Measurements from ENCODE around the gene PTRHD1. TPM values are rescaled to one million over a fixed set of nuclear protein-coding genes. Genes with fewer than 3 reads are reported as not detected.

The PTRHD1 gene
- polyA plus RNA-seq, 1 donor: 38.6 TPM

DNA sequence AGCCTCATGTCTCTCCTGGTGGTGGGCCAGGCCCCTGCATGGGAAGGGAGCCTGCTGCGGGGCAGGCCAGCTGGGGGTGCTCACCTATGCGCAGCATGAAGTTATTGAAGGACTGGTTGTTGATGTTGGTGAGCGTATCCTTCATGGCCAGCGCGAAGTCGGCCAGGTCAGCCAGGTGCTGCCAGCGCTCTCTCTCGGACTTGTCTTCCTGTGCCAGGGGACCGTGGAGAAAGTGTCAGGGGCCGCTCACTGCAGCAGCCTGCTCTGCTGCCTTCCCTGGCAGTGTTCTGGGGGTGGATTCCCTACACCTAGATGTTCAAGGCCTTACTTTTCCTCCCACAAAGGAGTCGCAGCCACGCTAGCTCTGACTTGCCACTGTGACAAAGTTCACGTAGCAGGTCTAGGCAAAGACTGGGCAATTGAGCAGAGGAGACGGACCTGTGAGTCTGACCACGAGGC, 28.3 kb upstream of the PTRHD1 start:
- H3K9me3 ChIP-seq (ENCODE audit: control insufficient read depth, low read depth, low read length): no peaks in the 10 kb centered on the region
- H3K36me3 ChIP-seq (ENCODE audit: control insufficient read depth, insufficient read depth, low read length): peaks cover 65% of the 10 kb centered on the region
- no peaks in the 10 kb centered on the region for H3K27me3 ChIP-seq (ENCODE audit: control insufficient read depth, insufficient read depth, low read length)
- no peak overlapping the region for H3K27ac ChIP-seq (ENCODE audit: low read length)
- H3K4me3 ChIP-seq (ENCODE audit: low read length): no peak overlapping the region
- no peak for DNase-seq
- no CpG with 5 or more reads among the region's 15 CpGs for WGBS (ENCODE audit: insufficient coverage, low lambda C conversion rate)
- no peaks in the 10 kb centered on the region for H3K4me1 ChIP-seq (ENCODE audit: control insufficient read depth, insufficient read depth, low read length)

GRCh38 chr2:24820598-24821432, 27.6 kb upstream of the PTRHD1 start:
- H3K27me3 ChIP-seq (ENCODE audit: control insufficient read depth, insufficient read depth, low read length): no peaks in the 10 kb centered on the region
- H3K4me3 ChIP-seq (ENCODE audit: low read length): no peak overlapping the region
- H3K9me3 ChIP-seq (ENCODE audit: control insufficient read depth, low read depth, low read length): no peaks in the 10 kb centered on the region
- H3K27ac ChIP-seq (ENCODE audit: low read length): no peak overlapping the region
- H3K4me1 ChIP-seq (ENCODE audit: control insufficient read depth, insufficient read depth, low read length): no peaks in the 10 kb centered on the region
- peaks cover 71% of the 10 kb centered on the region for H3K36me3 ChIP-seq (ENCODE audit: control insufficient read depth, insufficient read depth, low read length)
- no CpG with 5 or more reads among the region's 17 CpGs for WGBS (ENCODE audit: insufficient coverage, low lambda C conversion rate)
- DNase-seq: no peak

DNA sequence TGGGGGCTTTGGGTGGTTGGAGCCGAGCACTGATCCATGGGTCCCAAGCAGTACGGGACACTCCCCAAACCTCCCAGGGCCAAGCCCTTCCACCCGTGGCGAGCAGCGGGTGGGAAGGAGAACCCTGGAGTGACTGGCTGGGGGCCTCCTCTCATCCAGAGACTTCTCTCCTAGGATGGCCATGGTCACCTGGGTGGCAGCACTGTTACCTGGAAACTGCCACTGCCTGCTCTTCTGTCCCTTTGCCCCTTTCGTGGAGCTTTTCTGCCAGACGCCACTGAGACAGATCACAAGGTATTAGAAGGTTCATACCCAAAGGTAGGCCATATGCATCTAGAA, 27.0 kb upstream of the PTRHD1 start:
- Histone ChIP-seq H3K4me1 (ENCODE audit: control insufficient read depth, insufficient read depth, low read length) (no peaks in the 10 kb centered on the region), H3K9me3 (ENCODE audit: control insufficient read depth, low read depth, low read length) (no peaks in the 10 kb centered on the region), H3K36me3 (ENCODE audit: control insufficient read depth, insufficient read depth, low read length) (peaks cover 74% of the 10 kb centered on the region), H3K4me3 (ENCODE audit: low read length) (no peak overlapping the region), H3K27ac (ENCODE audit: low read length) (no peak overlapping the region), H3K27me3 (ENCODE audit: control insufficient read depth, insufficient read depth, low read length) (no peaks in the 10 kb centered on the region)
- DNase-seq: no peak
- WGBS (ENCODE audit: insufficient coverage, low lambda C conversion rate): no CpG with 5 or more reads among the region's 7 CpGs

DNA sequence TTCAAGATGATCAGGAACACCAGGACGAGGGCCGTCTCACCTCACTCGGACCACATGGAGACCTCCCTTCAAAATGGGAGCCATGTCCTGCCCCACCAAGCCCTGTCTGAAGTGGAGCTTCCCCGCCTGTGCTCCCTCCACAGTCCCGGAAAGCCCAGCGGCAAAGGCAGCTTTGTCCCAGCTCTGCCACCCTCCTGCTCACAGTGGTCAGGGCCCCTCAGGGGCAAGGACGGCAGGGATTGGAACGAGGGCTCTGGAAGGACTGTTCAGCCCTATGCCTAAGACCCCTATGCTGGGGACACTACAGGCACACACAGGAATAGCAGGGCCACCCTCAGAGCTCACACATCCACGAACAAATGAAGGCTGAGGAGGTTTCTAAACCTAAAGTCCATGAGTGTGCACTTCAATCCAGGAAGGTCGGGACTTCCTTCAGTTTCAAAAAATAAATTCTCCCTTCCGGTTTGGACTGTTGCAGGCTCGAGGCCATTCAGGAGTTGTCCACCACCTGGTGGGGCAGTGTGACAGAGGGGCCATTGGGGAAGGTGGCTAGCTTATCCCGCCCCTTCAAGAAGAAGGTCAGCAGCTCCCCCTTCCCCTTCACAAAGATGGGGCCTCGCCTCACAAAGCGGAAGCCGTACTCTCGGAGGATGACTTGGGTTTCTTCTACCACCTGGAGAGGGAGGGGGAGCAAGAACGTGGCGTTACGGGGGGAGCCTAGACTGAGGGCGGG, 26.4 kb upstream of the PTRHD1 start:
- Histone ChIP-seq H3K36me3 (ENCODE audit: control insufficient read depth, insufficient read depth, low read length) (peaks cover 74% of the 10 kb centered on the region), H3K27me3 (ENCODE audit: control insufficient read depth, insufficient read depth, low read length) (no peaks in the 10 kb centered on the region), H3K4me3 (ENCODE audit: low read length) (no peak overlapping the region), H3K9me3 (ENCODE audit: control insufficient read depth, low read depth, low read length) (no peaks in the 10 kb centered on the region), H3K27ac (ENCODE audit: low read length) (no peak overlapping the region), H3K4me1 (ENCODE audit: control insufficient read depth, insufficient read depth, low read length) (no peaks in the 10 kb centered on the region)
- WGBS (ENCODE audit: insufficient coverage, low lambda C conversion rate): no CpG with 5 or more reads among the region's 21 CpGs
- DNase-seq: no peak

- Histone ChIP-seq H3K27me3 (ENCODE audit: control insufficient read depth, insufficient read depth, low read length) (no peaks in the 10 kb centered on the region), H3K36me3 (ENCODE audit: control insufficient read depth, insufficient read depth, low read length) (peaks cover 74% of the 10 kb centered on the region), H3K27ac (ENCODE audit: low read length) (no peak overlapping the region), H3K4me1 (ENCODE audit: control insufficient read depth, insufficient read depth, low read length) (no peaks in the 10 kb centered on the region), H3K4me3 (ENCODE audit: low read length) (no peak overlapping the region), H3K9me3 (ENCODE audit: control insufficient read depth, low read depth, low read length) (no peaks in the 10 kb centered on the region)
- DNase-seq: no peak
- no CpG with 5 or more reads among the region's 9 CpGs for WGBS (ENCODE audit: insufficient coverage, low lambda C conversion rate)
These were observed 25.6 kb upstream of the PTRHD1 start for GRCh38 chr2:24818721-24819167.

- Histone ChIP-seq H3K4me1 (ENCODE audit: control insufficient read depth, insufficient read depth, low read length) (no peaks in the 10 kb centered on the region), H3K36me3 (ENCODE audit: control insufficient read depth, insufficient read depth, low read length) (peaks cover 60% of the 10 kb centered on the region), H3K4me3 (ENCODE audit: low read length) (no peak overlapping the region), H3K27ac (ENCODE audit: low read length) (no peak overlapping the region), H3K9me3 (ENCODE audit: control insufficient read depth, low read depth, low read length) (no peaks in the 10 kb centered on the region), H3K27me3 (ENCODE audit: control insufficient read depth, insufficient read depth, low read length) (no peaks in the 10 kb centered on the region)
- 100% methylated on average over 1 of the region's 4 CpGs for WGBS (ENCODE audit: insufficient coverage, low lambda C conversion rate)
- DNase-seq: no peak
These were observed 23.7 kb upstream of the PTRHD1 start for GRCh38 chr2:24816884-24817283.

DNA sequence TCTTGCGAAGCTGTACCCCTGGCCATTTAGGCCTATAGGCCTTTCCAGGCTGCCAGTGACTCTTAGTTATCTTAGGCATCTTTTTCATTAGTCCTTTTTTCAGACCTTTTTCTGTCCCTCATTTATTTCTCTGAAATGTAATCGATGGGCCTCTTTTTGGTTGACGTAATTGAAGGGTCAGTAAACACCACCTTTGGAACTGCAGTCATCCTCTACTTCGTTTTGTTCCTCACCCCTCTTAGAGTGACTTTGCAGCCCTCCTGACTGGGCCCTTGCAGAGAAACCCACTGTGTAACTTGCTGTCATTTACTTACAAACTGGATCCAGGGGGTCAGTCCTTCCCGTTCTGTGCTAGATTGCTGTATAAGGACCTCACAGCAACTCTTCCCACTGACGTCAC, 23.2 kb upstream of the PTRHD1 start:
- no CpG with 5 or more reads among the region's 6 CpGs for WGBS (ENCODE audit: insufficient coverage, low lambda C conversion rate)
- H3K9me3 ChIP-seq (ENCODE audit: control insufficient read depth, low read depth, low read length): no peaks in the 10 kb centered on the region
- H3K4me1 ChIP-seq (ENCODE audit: control insufficient read depth, insufficient read depth, low read length): no peaks in the 10 kb centered on the region
- H3K4me3 ChIP-seq (ENCODE audit: low read length): no peak overlapping the region
- peaks cover 55% of the 10 kb centered on the region for H3K36me3 ChIP-seq (ENCODE audit: control insufficient read depth, insufficient read depth, low read length)
- H3K27me3 ChIP-seq (ENCODE audit: control insufficient read depth, insufficient read depth, low read length): no peaks in the 10 kb centered on the region
- H3K27ac ChIP-seq (ENCODE audit: low read length): no peak overlapping the region
- no peak for DNase-seq

DNA sequence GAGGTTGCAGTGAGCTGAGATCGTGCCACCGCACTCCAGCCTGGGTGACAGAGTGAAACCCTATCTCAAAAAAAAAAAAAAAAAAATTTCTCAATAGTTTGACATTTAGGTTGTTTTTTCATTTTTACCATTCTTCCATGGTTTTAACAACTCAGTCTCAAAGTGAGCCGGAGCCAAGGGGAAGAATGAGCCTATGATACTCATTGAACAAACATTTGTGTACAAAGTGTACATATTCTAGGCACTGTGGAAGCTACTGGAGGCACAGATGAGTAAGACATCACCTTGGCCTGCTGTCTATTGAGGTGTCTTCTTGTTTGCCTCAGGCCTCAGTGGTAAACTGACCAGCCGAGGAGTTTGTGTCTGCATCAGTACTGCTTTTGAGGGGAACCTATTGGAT, 22.0 kb upstream of the PTRHD1 start:
- DNase-seq: no peak
- Histone ChIP-seq H3K9me3 (ENCODE audit: control insufficient read depth, low read depth, low read length) (no peaks in the 10 kb centered on the region), H3K4me3 (ENCODE audit: low read length) (no peak overlapping the region), H3K27me3 (ENCODE audit: control insufficient read depth, insufficient read depth, low read length) (no peaks in the 10 kb centered on the region), H3K36me3 (ENCODE audit: control insufficient read depth, insufficient read depth, low read length) (peaks cover 43% of the 10 kb centered on the region), H3K27ac (ENCODE audit: low read length) (no peak overlapping the region), H3K4me1 (ENCODE audit: control insufficient read depth, insufficient read depth, low read length) (no peaks in the 10 kb centered on the region)
- no CpG with 5 or more reads among the region's 4 CpGs for WGBS (ENCODE audit: insufficient coverage, low lambda C conversion rate)

DNA sequence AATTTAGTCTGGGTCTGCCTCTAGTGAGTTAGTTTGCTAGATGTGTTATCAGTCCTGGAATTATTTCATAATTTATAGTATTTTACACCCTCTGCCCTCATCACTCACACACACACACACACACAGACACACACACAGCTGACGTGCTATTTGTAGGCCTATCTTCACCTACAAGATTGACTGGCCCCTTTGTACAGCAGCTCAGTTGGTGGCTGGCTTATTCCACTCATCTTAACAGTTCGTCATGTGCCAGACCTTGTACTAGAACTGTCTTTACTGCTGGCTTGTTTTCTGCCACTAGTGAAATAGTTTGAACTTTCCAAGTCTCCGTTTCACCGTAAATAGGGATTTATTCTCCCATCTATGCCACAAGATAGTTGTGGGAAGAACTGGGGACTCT, 21.3 kb upstream of the PTRHD1 start:
- Histone ChIP-seq H3K27ac (ENCODE audit: low read length) (no peak overlapping the region), H3K36me3 (ENCODE audit: control insufficient read depth, insufficient read depth, low read length) (peaks cover 38% of the 10 kb centered on the region), H3K4me3 (ENCODE audit: low read length) (no peak overlapping the region), H3K9me3 (ENCODE audit: control insufficient read depth, low read depth, low read length) (no peaks in the 10 kb centered on the region), H3K27me3 (ENCODE audit: control insufficient read depth, insufficient read depth, low read length) (no peaks in the 10 kb centered on the region), H3K4me1 (ENCODE audit: control insufficient read depth, insufficient read depth, low read length) (no peaks in the 10 kb centered on the region)
- DNase-seq: no peak
- WGBS (ENCODE audit: insufficient coverage, low lambda C conversion rate): no CpG with 5 or more reads among the region's 4 CpGs

DNA sequence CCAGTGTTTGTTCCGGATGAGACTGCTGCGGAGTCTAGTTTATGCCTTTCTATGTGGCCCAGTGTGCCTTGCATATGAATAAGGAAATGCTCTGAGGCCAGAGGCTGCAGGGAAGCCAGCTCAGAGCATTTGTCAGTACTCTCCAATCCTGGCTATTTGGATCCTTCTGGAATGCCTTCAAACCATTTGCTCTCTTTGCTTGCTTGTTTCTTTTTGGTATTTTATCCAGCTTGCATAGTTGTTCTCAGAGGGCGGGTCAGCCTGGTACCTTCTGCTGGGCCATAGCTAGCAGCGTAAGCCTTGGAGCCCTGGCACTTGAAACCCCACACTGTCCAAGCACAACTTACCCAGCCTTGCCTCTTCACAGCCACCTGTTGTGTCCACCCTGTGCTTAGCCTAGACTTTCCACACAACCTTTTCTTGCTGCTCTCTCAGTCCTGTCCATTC, 20.5 kb upstream of the PTRHD1 start:
- Histone ChIP-seq H3K36me3 (ENCODE audit: control insufficient read depth, insufficient read depth, low read length) (peaks cover 30% of the 10 kb centered on the region), H3K9me3 (ENCODE audit: control insufficient read depth, low read depth, low read length) (no peaks in the 10 kb centered on the region), H3K4me1 (ENCODE audit: control insufficient read depth, insufficient read depth, low read length) (no peaks in the 10 kb centered on the region), H3K4me3 (ENCODE audit: low read length) (no peak overlapping the region), H3K27me3 (ENCODE audit: control insufficient read depth, insufficient read depth, low read length) (no peaks in the 10 kb centered on the region), H3K27ac (ENCODE audit: low read length) (no peak overlapping the region)
- DNase-seq: no peak
- WGBS (ENCODE audit: insufficient coverage, low lambda C conversion rate): no CpG with 5 or more reads among the region's 4 CpGs

All from large intestine (tissue), 3 donors.